Measurements from ENCODE around the gene RPTOR. TPM values are rescaled to one million over a fixed set of nuclear protein-coding genes. Genes with fewer than 3 reads are reported as not detected.

The RPTOR gene
- total RNA-seq, 1 donor, result 27.9 TPM

- no peak overlapping the region for H3K4me3 ChIP-seq (ENCODE audit: insufficient read depth, low read length)
- no peak overlapping the region for H3K27ac ChIP-seq (ENCODE audit: low read depth, low read length)
- no peaks in the 10 kb centered on the region for H3K36me3 ChIP-seq (ENCODE audit: insufficient read depth, low read length)
- TF ChIP-seq CTCF (IDR thresholded peaks at IDR 0.05; ENCODE audit: extremely low read depth, low read depth, low read length), result no peak
- DNase-seq (ENCODE audit: insufficient read length, low spot score, missing footprints), result peak; percentile 58
- H4K20me1 ChIP-seq (ENCODE audit: insufficient read depth, low read length), result no peaks in the 10 kb centered on the region
- no peaks in the 10 kb centered on the region for H3K79me2 ChIP-seq (ENCODE audit: insufficient read depth, low read length)
- H3K9me3 ChIP-seq (ENCODE audit: low read depth, low read length), result no peaks in the 10 kb centered on the region
- no peak overlapping the region for H3K4me2 ChIP-seq (ENCODE audit: insufficient read depth, low read length)
- peaks cover 7% of the 10 kb centered on the region for H3K4me1 ChIP-seq (ENCODE audit: insufficient read depth, low read length)
- no peaks in the 10 kb centered on the region for H3K27me3 ChIP-seq (ENCODE audit: insufficient read depth, low read length)
- no peak overlapping the region for H2AFZ ChIP-seq (ENCODE audit: low read length)
Observed at GRCh38 chr17:80940171-80941123, 395.8 kb downstream of the RPTOR start.

DNA sequence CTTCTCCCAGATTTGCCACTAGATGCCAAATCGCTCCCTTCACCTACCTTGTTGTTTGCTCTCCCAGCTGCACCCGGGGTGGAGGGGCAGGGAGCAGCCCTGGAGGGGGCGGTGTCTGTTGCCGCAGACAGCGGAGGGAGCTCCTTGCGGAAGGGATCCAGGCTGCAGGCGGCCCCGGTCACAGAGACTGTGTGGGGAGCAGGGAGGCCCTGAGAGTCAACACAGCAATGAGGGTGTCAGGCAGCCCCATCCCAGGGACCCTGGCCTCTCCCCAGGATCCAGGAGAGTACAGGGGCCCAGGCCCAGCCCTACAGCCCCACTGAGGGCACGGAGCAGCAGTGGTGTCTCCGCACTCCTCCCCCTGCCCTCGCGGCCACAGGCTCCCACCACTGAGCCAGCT is 396.5 kb downstream of the RPTOR start:
- peak; percentile 42 for DNase-seq (ENCODE audit: insufficient read length, low spot score, missing footprints)
- Histone ChIP-seq H3K4me2 (ENCODE audit: insufficient read depth, low read length) (no peak overlapping the region), H3K9me3 (ENCODE audit: low read depth, low read length) (no peaks in the 10 kb centered on the region), H3K27me3 (ENCODE audit: insufficient read depth, low read length) (no peaks in the 10 kb centered on the region), H3K4me1 (ENCODE audit: insufficient read depth, low read length) (peaks cover 7% of the 10 kb centered on the region), H2AFZ (ENCODE audit: low read length) (no peak overlapping the region), H3K79me2 (ENCODE audit: insufficient read depth, low read length) (no peaks in the 10 kb centered on the region), H3K4me3 (ENCODE audit: insufficient read depth, low read length) (no peak overlapping the region), H3K36me3 (ENCODE audit: insufficient read depth, low read length) (peaks cover 5% of the 10 kb centered on the region), H4K20me1 (ENCODE audit: insufficient read depth, low read length) (no peaks in the 10 kb centered on the region), H3K27ac (ENCODE audit: low read depth, low read length) (no peak overlapping the region)
- TF ChIP-seq CTCF (IDR thresholded peaks at IDR 0.05; ENCODE audit: extremely low read depth, low read depth, low read length), result no peak

DNA sequence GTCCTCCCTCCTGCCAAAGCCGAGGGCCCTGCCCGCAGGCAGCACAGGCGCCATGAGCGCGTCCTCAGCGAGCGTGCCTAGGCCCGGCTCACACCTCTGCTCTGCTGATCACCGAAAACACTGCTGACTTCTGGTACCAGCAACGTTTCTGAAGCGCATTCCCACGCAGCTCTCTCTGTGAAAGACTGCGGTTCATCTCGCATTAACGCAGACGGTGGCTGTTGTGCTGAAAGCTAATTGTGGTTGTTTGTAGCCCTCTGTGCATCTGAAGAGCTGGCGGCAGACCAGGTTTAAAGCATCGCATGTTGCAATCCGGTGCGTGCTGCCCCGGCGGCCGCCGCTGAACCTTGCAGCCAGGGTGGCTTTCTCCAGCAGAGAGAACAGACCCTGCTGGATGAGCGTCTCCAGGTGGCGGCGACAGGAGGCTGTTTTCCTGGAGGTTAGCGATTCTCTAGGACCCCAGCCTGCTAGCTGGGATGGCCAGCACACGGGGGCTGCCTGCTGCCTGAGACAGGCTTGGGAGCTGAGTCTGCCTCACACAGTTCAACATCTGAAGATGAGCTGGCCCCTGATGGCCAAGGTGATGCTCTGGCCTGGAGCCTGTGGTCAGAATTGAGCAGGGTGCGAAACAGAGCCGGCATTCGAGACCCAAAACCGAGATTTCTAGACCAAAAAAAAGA is 397.2 kb downstream of the RPTOR start:
- Histone ChIP-seq H3K4me2 (ENCODE audit: insufficient read depth, low read length) (no peak overlapping the region), H3K79me2 (ENCODE audit: insufficient read depth, low read length) (no peaks in the 10 kb centered on the region), H4K20me1 (ENCODE audit: insufficient read depth, low read length) (no peaks in the 10 kb centered on the region), H3K27ac (ENCODE audit: low read depth, low read length) (no peak overlapping the region), H3K36me3 (ENCODE audit: insufficient read depth, low read length) (peaks cover 11% of the 10 kb centered on the region), H3K9me3 (ENCODE audit: low read depth, low read length) (no peaks in the 10 kb centered on the region), H3K27me3 (ENCODE audit: insufficient read depth, low read length) (no peaks in the 10 kb centered on the region), H3K4me1 (ENCODE audit: insufficient read depth, low read length) (peaks cover 7% of the 10 kb centered on the region), H2AFZ (ENCODE audit: low read length) (no peak overlapping the region), H3K4me3 (ENCODE audit: insufficient read depth, low read length) (no peak overlapping the region)
- TF ChIP-seq CTCF (IDR thresholded peaks at IDR 0.05; ENCODE audit: extremely low read depth, low read depth, low read length), result no peak
- DNase-seq (ENCODE audit: insufficient read length, low spot score, missing footprints), result peak; percentile 45
